HepG2 (cell line): ENCODE measurements around the gene PRSS50. TPM values are rescaled to one million over a fixed set of nuclear protein-coding genes. Genes with fewer than 3 reads are reported as not detected.

Experiments
- ATAC-seq: fragments of 200-7000 bp; cut with Tn5 transposase; 3 replicates; pipeline ENCODE4 v1.9.1; 2020; ENCODE audit warnings: mild to moderate bottlenecking, moderate library complexity
- BruUV-seq: library from RNA; stranded (reverse); fragments of 400-500 nt; replicated peaks from 2 replicates; lab custom pipeline; 2021; lab: Mats Ljungman, UMichigan
- CTCF ChIA-PET: fragments of 300-600 bp; formaldehyde crosslinking; extraction: SDS; loops from one replicate; lab custom pipeline; 2021; ENCODE audit warnings: low total read pairs, inconsistent platforms, low intra/inter-chr PET ratio; lab: Yijun Ruan, JAX
- POLR2A ChIA-PET: fragments of 350-600 bp; sonication (Branson Sonifier 250); formaldehyde crosslinking; loops from one replicate; lab custom pipeline; 2020; ENCODE audit warnings: antibody characterized with exemption, inconsistent platforms; lab: Yijun Ruan, JAX
- DNase-seq: peaks from one replicate; pipeline ENCODE4 v3.0.0-alpha.2; 2015; ENCODE audit warnings: low spot score
- FAIRE-seq: peaks from 3 replicates; lab custom pipeline; 2011; peaks lifted over from hg19 to GRCh38; lab: Jason Lieb, UNC
- H2AFZ ChIP-seq: one replicate; pipeline ENCODE4 v1.6.1; 2011; ENCODE audit warnings: low read length, inconsistent platforms
- H3K27ac ChIP-seq: fragments of 300-600 bp; 3 replicates; pipeline ENCODE4 v1.8.0; 2011; ENCODE audit warnings: mixed run types, mild to moderate bottlenecking, mixed read lengths, low read length, inconsistent platforms; ENCODE audit not compliant: insufficient read depth; ENCODE audit errors: extremely low read length
- H3K27me3 ChIP-seq, 2 experiments: fragments of 200-600 bp in 1 of 2; 2 replicates in 1 of 2; 3 replicates in 1 of 2; pipeline versions ENCODE4 v1.6.0 to v1.8.0; 2011; ENCODE audit warnings: low read length in 2 of 2, mild to moderate bottlenecking in 2 of 2, moderate library complexity in 2 of 2, inconsistent platforms in 1 of 2; ENCODE audit not compliant: insufficient read depth in 2 of 2, control insufficient read depth in 1 of 2
- H3K36me3 ChIP-seq, 2 experiments: fragments of 200-600 bp in 1 of 2; replicated peaks in 1 of 2; 2 replicates in 1 of 2; 3 replicates in 1 of 2; pipeline versions ENCODE4 v1.5.1 to v1.8.0; 2011; ENCODE audit warnings: low read length in 2 of 2, inconsistent platforms in 1 of 2; ENCODE audit not compliant: insufficient read depth in 2 of 2, control insufficient read depth in 1 of 2
- H3K4me1 ChIP-seq: 2 replicates; pipeline ENCODE4 v1.5.1; 2012; ENCODE audit warnings: low read length, inconsistent platforms; ENCODE audit not compliant: insufficient read depth
- H3K4me2 ChIP-seq: 2 replicates; pipeline ENCODE4 v1.6.0; 2011; ENCODE audit warnings: low read depth, low read length, inconsistent platforms
- H3K4me3 ChIP-seq, 3 experiments: fragments of 200-600 bp in 1 of 3; sonication (generic), shearing (Covaris generic) in 1 of 3; replicated peaks in 1 of 3; 2 replicates each; pipeline ENCODE4 v1.5.1; 2011 to 2016; ENCODE audit warnings: low read length in 3 of 3, inconsistent platforms in 2 of 3, low read depth in 2 of 3, mild to moderate bottlenecking in 2 of 3, control low read depth in 1 of 3, mixed read lengths in 1 of 3; ENCODE audit not compliant: insufficient read depth in 1 of 3
- H3K79me2 ChIP-seq: one replicate; pipeline ENCODE4 v1.6.1; 2011; ENCODE audit warnings: low read length, inconsistent platforms; ENCODE audit not compliant: insufficient read depth
- H3K9ac ChIP-seq: 2 replicates; pipeline ENCODE4 v1.6.0; 2011; ENCODE audit warnings: mild to moderate bottlenecking, low read depth, low read length, inconsistent platforms; ENCODE audit not compliant: insufficient read depth
- H3K9me3 ChIP-seq: 2 replicates; pipeline ENCODE4 v1.5.1; 2012; ENCODE audit warnings: mild to moderate bottlenecking, low read length
- H4K20me1 ChIP-seq: 2 replicates; pipeline ENCODE4 v1.6.0; 2011; ENCODE audit warnings: inconsistent platforms, mild to moderate bottlenecking, low read length, moderate library complexity; ENCODE audit not compliant: insufficient read depth
- FUBP1 ChIP-seq: sonication (generic); formaldehyde crosslinking; IDR thresholded peaks from 2 replicates; pipeline ENCODE4 v1.5.1; 2020; ENCODE audit warnings: missing genetic modification reagents, mild to moderate bottlenecking, borderline replicate concordance
- HDAC6 ChIP-seq: fragments of 200-600 bp; sonication (generic); IDR thresholded peaks from 2 replicates; pipeline ENCODE4 v1.7.0; 2017; ENCODE audit warnings: mild to moderate bottlenecking, antibody characterized with exemption, low read length, low read depth
- HOXA9 ChIP-seq: sonication (generic); formaldehyde crosslinking; IDR thresholded peaks from 2 replicates; pipeline ENCODE4 v1.8.1; 2022; ENCODE audit warnings: missing genetic modification reagents, mild to moderate bottlenecking, moderate library complexity, borderline replicate concordance
- KDM4B ChIP-seq: sonication (generic); formaldehyde crosslinking; IDR thresholded peaks from 2 replicates; pipeline ENCODE4 v1.4.0; 2020; ENCODE audit warnings: missing genetic modification reagents
- SNAI1 ChIP-seq: sonication (generic); formaldehyde crosslinking; IDR thresholded peaks from 2 replicates; pipeline ENCODE4 v1.5.0; 2020; ENCODE audit warnings: mild to moderate bottlenecking, missing genetic modification reagents, borderline replicate concordance
- TFDP1 ChIP-seq: IDR thresholded peaks from 2 replicates; pipeline ENCODE4 v1.6.1; 2016; ENCODE audit warnings: missing compliant biosample characterization, missing genetic modification reagents, borderline replicate concordance
- THAP7 ChIP-seq: sonication (generic); formaldehyde crosslinking; IDR thresholded peaks from 2 replicates; pipeline ENCODE4 v1.8.1; 2023; ENCODE audit warnings: mild to moderate bottlenecking, missing genetic modification reagents
- ZFAT ChIP-seq: sonication (generic); formaldehyde crosslinking; conservative IDR thresholded peaks from 2 replicates; pipeline ENCODE4 v1.8.1; 2023; ENCODE audit warnings: missing genetic modification reagents, inconsistent platforms
- ZFY ChIP-seq: sonication (generic); formaldehyde crosslinking; IDR thresholded peaks from 2 replicates; pipeline ENCODE4 v1.4.0; 2020; ENCODE audit warnings: missing genetic modification reagents
- ZMYM3 ChIP-seq: sonication (generic); formaldehyde crosslinking; IDR thresholded peaks from 2 replicates; pipeline ENCODE4 v1.5.1; 2020; ENCODE audit warnings: mild to moderate bottlenecking, missing genetic modification reagents
- ZNF180 ChIP-seq: sonication (generic); formaldehyde crosslinking; IDR thresholded peaks from 2 replicates; pipeline ENCODE4 v1.4.0; 2020; ENCODE audit warnings: low read depth, missing genetic modification reagents, borderline replicate concordance
- ZNF567 ChIP-seq: sonication (generic); formaldehyde crosslinking; IDR thresholded peaks from 2 replicates; pipeline ENCODE4 v1.8.1; 2023; ENCODE audit warnings: mild to moderate bottlenecking, missing genetic modification reagents, borderline replicate concordance
- ZNF740 ChIP-seq: sonication (generic); formaldehyde crosslinking; IDR thresholded peaks from 2 replicates; pipeline ENCODE4 v1.4.0; 2020; ENCODE audit warnings: missing genetic modification reagents
- WGBS: methylation state at CpG from one replicate; pipeline ENCODE4 v1.1.6; 2017; ENCODE audit warnings: low lambda C conversion rate; 5-methylcytosine and 5-hydroxymethylcytosine counted together
- in situ Hi-C: cut with HindIII; loops from 2 replicates; pipeline ENCODE4 v1.10.0; 2017; ENCODE audit warnings: low pct_unique_long_range_greater_than_20kb; ENCODE audit not compliant: extremely low pct_ligation_motif_present
- intact Hi-C: fragments of 100-400 bp; cut with micrococcal nuclease; formaldehyde crosslinking; loops from one replicate; pipeline ENCODE4 v1.10.0; 2022; ENCODE audit not compliant: unreplicated experiment
- polyA plus RNA-seq, 8 experiments: library from polyadenylated mRNA; depleted of rRNA in 3 of 8; stranded (reverse) in 7 of 8; unstranded in 1 of 8; fragments of >200 nt; fragmentation: Illumina TruSeq in 4 of 8; extraction: Trizol in 4 of 8; gene quantifications; 2 replicates each; pipeline versions ENCODE4 v1.2.1 to v1.2.3, GENCODE V29; 2011 to 2016; ENCODE audit warnings: low read depth in 4 of 8, missing spikeins in 1 of 8, mixed read lengths in 1 of 8; ENCODE audit not compliant: insufficient read depth in 1 of 8
- total RNA-seq, 5 experiments: library from RNA; depleted of rRNA; stranded (reverse); fragments of >200 nt; fragmentation: Illumina TruSeq; extraction: Trizol; gene quantifications; 2 replicates each; pipeline ENCODE4 v1.2.3, GENCODE V29; 2016; ENCODE audit warnings: low read depth in 1 of 5
- TF ChIP-seq, protein P1 (sequence below): sonication (generic); formaldehyde crosslinking; IDR thresholded peaks from 2 replicates; pipeline ENCODE4 v1.4.0; 2020; ENCODE audit warnings: missing genetic modification reagents
- TF ChIP-seq, protein P2 (sequence below): sonication (generic); formaldehyde crosslinking; IDR thresholded peaks from 2 replicates; pipeline ENCODE4 v1.5.0; 2020; ENCODE audit warnings: mild to moderate bottlenecking, low read depth, missing genetic modification reagents, borderline replicate concordance

Gene PRSS50
- total and polyA plus RNA-seq, 2 of the 13 experiments (the other 11 are each of a cell fraction or from before 2014, with no cell fraction given), result not detected

GRCh38 chr3:46709157-46709654 is 8.5 kb downstream of the PRSS50 start (continued):
- TF ChIP-seq ZNF567 (CRISPR knock-in tag), result no peak
- TF ChIP-seq HDAC6, result no peak
- TF ChIP-seq, protein P1, sequence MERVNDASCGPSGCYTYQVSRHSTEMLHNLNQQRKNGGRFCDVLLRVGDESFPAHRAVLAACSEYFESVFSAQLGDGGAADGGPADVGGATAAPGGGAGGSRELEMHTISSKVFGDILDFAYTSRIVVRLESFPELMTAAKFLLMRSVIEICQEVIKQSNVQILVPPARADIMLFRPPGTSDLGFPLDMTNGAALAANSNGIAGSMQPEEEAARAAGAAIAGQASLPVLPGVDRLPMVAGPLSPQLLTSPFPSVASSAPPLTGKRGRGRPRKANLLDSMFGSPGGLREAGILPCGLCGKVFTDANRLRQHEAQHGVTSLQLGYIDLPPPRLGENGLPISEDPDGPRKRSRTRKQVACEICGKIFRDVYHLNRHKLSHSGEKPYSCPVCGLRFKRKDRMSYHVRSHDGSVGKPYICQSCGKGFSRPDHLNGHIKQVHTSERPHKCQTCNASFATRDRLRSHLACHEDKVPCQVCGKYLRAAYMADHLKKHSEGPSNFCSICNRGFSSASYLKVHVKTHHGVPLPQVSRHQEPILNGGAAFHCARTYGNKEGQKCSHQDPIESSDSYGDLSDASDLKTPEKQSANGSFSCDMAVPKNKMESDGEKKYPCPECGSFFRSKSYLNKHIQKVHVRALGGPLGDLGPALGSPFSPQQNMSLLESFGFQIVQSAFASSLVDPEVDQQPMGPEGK, result no peak
- TF ChIP-seq TFDP1 (CRISPR knock-in tag), result no peak

DNA sequence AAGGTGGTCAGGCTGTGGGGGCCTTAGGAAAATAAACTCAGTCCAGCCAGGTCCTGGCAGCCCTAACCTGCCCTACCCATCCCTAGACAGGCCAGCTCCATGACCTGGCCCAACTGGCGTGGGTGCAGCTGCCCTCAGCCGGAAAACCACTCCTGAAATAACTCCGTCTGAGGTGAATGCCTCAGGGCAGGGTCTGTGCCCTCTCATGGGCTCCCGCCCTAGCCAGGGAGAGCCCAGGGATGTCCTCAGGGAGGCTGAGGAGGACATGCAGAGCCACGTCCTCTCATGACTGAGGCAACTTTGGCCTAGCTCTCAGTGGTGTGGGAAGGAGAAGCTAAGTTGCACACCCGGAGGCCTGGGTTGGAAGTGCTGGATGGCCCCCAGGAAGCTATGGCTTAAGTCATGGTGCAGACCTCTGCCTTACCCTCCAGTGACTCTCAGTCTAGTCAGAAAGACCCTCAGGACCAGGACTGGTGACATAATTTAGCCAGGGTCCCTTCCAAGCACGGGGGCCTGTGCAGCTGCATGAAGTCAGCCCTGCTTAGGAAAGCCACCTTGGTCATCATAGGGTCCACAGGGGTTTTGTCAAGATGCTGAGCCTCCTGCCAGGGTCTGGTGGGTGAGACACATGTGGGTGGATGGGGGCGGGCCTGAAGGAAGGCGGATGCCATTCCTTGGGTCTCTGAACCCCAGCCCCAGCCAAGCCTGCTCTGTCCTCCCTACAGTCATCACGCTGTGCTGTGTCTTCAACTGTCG is 9.1 kb downstream of the PRSS50 start:
- intact Hi-C loops, result no loop called here
- POLR2A ChIA-PET, result no interaction called here
- BruUV-seq, result no TSS peak
- TF ChIP-seq ZMYM3 (CRISPR knock-in tag), result no peak
- TF ChIP-seq, protein P2, sequence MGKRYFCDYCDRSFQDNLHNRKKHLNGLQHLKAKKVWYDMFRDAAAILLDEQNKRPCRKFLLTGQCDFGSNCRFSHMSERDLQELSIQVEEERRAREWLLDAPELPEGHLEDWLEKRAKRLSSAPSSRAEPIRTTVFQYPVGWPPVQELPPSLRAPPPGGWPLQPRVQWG (CRISPR knock-in tag), result no peak
- TF ChIP-seq THAP7 (CRISPR knock-in tag), result no peak
- no peak for TF ChIP-seq ZFAT (CRISPR knock-in tag)
- no peak for TF ChIP-seq FUBP1
- TF ChIP-seq KDM4B (CRISPR knock-in tag), result no peak
- no peak for TF ChIP-seq HOXA9 (CRISPR knock-in tag)
- no peak for TF ChIP-seq ZNF740 (CRISPR knock-in tag)
- no peak for TF ChIP-seq ZFY (CRISPR knock-in tag)
- TF ChIP-seq ZNF180 (CRISPR knock-in tag), result no peak
- TF ChIP-seq SNAI1 (CRISPR knock-in tag), result no peak

More for the DNA sequence above, 9.1 kb downstream of the PRSS50 start:
- Histone ChIP-seq H3K9me3 (no peaks in the 10 kb centered on the region), H2AFZ (no peak overlapping the region), H3K4me2 (no peak overlapping the region), H4K20me1 (no peaks in the 10 kb centered on the region), H3K9ac (no peak overlapping the region), H3K4me3 (no peak overlapping the region), H3K4me1 (peaks cover 11% of the 10 kb centered on the region), H3K27ac (no peak overlapping the region), H3K79me2 (no peaks in the 10 kb centered on the region), H3K36me3 (no peaks in the 10 kb centered on the region), H3K27me3 (peaks cover 1 to 15% of the 10 kb centered on the region in 2 experiments; a peak in 3 of 5 replicates)
- ATAC-seq (no peak), DNase-seq (no peak), FAIRE-seq (no peak)
- in situ Hi-C loops, result no loop called here
- WGBS, result 3% methylated on average over 5 of the region's 11 CpGs
- CTCF ChIA-PET, result no interaction called here
